Iris pigment epithelial cell (primary cell): ENCODE measurements around the gene SLC2A11.
"Not testable (repeated sequence)": the region's sequence is repeated elsewhere in the genome, so short reads cannot be mapped to it uniquely, and the experiment has no call there.

Experiments used
- DNase-seq: peaks from one replicate; pipeline ENCODE4 v3.0.0-alpha.2; 2011; ENCODE audit warnings: low read depth

The SLC2A11 gene

DNA sequence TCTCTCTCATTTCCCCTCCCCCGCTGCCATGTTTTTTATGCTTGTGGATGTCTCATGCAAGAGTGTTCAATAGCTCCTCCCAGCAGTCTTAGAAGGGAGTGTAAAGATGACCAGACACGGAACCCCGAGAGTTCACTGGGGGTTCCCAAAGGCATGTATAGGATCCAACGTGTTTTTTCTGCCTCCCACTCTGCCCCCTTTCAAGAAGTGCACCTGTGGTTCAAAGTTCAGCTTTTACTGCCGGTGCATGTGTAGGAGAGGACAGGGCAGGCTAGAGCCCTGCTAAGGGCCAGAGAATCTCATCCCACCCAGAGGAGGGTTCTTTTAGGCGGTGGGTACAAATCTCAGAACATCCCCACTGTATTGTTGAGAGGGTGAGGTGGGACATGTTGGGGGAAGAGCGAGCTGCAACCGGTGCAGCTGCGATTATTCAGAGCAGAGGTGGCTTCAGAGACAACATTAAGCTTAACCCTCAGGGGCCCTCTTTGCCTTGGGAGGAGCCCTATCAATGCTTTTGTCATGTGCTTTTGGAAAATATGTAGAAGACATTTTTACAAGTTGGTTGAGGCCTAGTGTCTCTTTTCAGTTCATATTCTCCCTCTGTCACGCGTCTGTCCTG lies 51.0 kb downstream of the SLC2A11 start:
- DNase-seq, result no peak

DNA sequence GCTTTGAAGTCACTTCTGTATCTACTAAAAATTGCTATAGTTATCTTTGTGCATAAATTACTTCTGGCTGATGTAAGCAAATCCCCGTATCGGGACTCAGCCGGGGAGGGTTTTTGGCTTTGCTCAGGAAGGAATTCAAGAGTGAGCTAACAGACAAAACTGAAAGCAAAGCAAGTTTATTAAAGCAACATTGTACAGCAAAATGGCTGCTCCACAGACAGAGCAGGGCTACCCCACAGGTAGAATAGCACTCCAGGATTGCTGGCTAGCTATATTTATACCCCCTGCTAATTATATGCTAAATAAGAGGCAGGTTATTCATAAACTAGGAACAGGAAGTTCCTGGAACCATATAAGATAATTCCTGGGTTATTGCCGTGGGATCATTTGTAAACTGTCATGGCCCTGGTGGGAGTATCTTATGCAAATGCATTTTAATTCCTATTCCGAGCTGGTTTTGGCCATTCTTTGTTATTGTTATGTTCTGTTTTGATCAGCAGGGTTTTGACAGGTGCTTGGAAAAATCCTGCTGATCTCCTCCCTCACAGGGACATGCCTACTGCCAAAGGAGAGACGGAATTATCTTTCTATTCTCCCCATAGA lies 51.7 kb downstream of the SLC2A11 start:
- DNase-seq, result peak; percentile 55

DNA sequence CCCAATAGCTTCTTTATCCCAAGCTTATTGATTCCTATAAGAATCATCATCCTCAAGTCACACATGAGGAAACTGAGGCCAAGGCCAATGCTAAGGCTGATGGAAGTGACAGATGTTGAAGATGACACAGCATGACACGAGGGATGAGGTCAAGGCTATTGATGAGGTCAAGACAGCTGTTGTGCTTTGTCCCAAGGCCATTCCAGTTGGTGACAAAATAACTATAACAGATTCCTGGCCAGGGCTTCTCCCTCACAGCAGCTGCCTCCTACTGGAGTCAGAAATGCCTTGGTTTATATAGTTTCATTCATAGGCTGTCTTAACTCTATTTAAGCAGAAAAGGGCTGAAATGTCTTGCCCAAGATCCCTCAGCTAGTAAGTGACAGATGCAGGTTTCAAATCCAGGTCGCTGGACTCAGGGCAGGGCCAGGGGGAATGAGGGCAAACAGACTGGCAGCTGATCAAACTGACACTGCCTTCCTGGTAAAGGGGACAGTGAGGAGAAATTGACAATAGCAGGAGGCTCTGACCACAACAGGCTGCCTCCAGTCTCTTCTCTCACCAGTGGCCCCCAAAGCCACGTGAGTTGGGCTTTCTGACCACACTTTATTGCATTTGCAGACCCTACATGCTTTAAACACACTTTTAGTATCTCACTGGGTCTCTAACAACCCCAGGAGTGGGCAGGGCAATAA lies 53.0 kb downstream of the SLC2A11 start:
- no peak for DNase-seq

DNA sequence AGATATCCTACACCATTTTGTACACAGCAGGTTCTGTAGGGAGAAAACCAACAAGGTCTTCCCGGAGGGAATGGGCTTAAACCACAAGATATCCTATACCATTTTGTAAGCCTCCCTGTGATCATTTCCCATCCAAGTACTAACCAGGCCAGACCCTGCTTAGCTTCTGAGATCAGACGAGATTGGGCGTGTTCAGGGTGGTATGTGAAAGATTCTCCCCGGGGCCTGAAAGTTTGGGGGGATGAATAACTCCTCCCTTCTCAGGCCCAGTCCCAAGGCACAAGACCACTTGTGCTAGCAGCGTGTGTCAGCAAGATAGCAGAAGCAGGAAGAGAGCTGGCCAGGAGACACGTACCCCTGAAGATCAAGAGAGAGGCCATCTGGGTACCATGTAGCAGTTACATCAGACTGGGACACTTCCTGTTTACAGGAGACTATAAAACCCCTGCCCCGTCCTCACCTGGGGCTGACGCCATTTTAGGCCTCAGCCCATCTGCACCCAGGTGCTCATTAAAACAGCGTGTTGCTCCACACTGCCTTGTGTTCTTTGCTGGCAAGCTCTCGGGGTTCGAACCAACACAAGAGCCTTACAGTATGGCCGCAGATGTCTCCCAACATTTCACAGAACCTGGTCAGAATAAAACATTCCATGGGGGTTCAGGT lies 53.8 kb downstream of the SLC2A11 start:
- DNase-seq, result no peak

DNA sequence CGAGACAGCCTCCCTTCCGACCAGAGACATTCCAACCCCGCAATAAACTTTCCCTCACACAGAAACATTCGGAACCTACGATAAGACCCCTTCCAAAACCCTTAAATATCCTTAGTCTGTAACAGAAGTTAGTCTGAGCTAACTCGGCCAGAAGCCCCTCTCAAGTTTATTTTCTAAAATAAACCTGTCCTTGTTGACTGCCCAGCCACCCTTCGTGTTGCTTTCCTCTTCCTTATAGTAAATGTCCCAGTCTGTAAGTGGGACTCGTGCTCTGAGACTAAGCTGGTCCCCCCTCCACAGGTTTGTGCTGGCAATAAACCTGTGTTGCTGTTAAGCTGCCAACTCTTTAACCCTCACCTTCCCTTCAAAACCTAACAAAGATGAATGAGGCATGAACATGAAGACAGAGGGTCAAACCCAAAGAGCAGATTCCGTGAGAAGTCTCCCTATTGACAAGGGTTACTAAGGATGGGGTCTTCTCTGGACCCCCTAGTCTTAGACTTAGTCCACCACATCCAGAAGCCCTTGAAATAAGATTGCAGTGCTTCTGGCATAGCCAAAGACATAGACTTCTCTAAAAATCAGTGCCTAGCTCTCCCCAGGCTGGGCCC lies 54.7 kb downstream of the SLC2A11 start:
- no peak for DNase-seq

DNA sequence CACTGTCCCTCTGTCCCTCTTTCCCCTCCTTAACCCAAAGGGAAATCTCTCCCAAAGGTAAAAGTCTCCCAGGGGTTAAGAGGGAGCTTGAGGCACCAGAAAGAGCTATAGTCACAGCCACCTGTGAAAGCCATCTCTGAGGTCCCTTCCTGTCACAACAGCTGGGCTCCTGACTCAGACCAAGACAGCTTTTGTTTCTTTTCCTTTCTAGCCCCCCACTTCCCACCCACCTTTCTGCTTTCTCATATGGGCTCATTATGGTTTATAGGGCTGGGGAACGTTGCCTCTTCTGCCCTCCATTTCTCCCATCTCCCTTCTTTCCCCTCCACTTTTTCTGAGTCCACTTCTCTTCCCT lies 55.6 kb downstream of the SLC2A11 start:
- no peak for DNase-seq

DNA sequence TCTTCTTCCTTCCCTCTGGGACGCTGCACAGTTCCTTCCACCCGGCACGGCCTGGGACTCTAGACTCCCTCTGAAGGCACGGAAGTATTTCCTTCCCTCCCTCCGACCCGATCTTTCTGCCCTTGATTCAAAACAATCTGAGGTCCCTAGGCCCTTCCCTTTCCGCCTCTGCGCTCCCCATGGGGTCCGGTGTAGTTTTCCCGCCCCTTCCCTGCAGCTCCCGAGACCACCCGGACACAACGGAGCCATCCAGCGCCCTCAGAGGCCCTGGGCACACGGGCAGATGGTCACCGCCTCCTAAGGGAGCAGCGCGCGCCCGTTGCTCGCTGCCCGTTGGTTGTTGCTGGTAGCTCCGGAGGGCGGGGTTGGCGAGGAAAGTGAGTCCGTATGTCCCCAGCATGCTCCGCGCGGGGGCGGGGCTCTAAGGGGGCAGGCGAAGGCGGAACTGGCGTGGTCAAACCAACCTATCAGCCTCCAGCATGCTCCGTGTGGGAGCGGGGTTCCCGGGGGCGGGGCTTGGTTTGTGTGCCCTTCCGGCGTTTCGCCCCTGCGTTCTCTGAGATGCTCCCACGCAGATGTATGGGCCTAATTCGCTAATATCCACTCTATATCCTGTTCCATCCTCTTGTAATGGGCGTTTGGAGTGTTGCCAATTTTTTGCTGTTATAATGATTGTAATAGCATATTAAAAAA lies 56.1 kb downstream of the SLC2A11 start:
- peak; percentile 100 for DNase-seq

DNA sequence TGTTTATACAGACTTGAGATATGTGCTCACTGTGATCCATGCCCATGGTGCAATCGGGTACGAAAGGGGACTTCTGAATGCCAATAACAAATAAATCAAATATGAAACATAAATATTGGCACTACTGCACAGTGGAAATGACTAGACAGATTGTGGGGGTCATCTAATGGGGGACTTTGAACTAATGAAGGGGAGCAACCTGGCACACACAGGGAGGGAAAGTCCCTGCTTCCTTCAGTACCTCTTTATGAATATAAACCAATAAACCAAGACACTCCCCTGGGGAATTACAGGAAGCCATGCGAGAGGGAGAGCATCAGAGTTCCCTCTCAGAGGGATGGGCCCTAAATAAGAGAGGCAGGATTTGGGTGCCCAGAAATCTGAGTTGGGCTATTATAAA lies 57.6 kb downstream of the SLC2A11 start:
- no peak for DNase-seq

DNA sequence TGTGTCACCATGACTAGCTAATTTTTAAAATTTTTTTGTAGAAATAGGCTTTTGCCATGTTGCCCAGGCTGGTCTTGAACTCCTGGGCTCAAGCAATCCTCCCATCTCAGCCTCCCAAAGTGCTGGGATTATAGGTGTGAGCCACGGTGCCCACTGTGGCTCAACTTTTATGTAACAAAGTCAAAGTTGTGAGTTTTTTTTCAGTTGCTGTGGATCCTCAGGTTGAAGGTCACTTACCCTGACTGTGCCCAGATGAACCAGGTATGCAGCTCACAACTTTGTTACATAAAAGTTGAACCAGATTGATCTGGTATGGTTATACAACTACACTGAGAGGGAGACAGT lies 62.6 kb downstream of the SLC2A11 start:
- not testable (repeated sequence) for DNase-seq

DNA sequence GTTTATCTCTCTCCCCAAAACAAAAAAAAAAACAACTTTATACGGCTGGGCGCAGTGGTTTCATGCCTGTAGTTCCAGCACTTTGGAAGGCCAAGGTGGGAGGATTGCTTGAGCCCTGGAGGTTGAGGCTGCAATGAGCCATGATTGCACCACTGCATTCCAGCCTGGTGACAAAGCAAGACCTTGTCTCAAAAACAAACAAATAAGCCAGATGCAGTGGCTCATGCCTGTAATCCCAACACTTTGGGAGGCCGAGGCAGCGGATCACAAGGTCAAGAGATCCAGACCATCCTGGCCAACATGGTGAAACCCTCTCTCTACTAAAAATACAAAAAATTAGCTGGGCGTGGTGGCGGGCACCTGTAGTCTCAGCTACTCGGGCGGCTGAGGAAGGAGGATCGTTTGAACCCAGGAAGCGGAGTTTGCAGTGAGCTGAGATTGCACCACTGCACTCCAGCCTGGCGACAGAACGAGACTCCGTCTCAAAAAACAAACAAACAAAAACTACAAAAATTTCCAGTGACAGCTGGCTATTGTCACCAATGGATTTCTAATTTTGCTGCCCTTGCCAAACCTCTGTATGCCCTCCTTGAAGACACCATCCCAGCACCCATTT lies 64.0 kb downstream of the SLC2A11 start:
- DNase-seq, result peak; percentile 49

DNA sequence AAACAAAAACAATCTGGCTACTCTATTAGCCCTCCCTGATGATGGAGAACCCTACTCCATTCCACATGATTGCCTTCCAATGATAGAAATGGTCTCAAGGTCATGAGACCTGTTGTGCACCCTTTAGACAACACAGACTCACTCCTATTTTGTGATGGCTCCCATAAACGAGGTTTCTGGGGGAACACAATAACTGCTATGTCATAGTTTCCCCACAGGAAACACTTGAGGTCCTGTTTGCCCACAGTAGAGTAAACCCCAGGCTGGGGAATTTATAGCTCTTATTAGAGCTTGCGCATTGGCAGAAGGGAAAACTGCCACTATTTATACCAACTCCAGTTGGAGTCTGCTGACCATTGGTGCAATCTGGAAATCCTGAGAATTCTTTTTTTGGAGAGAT lies 65.2 kb downstream of the SLC2A11 start:
- no peak for DNase-seq

DNA sequence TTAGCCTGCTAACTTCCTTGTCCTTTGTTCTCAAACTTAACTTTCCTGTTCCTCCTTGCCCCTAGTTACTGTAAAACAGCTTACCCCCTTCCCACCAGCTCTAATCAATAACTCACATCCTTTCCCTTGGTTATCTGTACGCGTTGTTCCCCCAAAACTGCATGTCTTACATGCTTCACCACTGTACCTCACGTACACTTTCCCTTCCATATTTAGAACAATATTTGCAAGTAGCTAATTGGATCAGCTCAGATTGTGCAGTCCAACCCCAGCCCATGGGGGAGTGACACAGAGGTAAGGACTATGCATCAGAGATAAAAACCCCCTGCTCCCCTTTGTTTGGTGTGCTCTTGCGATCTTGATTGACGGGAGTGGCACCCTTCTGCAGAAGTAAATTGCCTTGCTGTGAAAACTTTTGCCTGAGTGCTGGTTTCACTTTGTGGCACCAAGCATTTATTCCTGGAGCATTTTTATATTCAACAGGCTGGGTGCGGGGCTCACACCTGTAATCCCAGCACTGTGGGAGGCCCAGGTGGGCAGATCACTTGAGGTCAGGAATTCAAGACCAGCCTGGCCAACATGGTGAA lies 67.4 kb downstream of the SLC2A11 start:
- DNase-seq, result no peak

DNA sequence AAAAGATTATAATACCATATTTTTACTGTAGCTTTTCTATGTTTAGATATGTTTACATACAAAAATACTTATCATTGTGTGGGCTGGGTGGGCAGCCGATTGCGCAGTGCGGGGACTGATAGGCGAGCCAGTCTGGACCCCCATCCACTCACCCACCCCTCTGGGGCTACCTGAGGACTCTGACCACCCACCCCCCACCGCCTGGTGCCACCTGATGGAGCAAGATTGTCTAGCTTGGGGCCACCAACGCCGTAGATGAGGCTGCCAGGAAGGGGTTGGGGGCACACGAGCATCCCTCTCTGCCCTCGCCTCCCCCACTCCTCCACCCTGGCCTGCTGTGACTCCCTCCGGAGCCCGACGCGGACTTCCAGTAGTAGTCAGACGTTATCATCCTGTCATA lies 68.9 kb downstream of the SLC2A11 start:
- DNase-seq, result no peak
